DLD1 (cell line): ENCODE results near the gene RILPL1.
"Not testable (repeated sequence)": the region's sequence is repeated elsewhere in the genome, so short reads cannot be mapped to it uniquely, and the experiment has no call there.

Experiments used
- in situ Hi-C: cut with HindIII; loops from 2 replicates; pipeline ENCODE4 v1.10.0; 2017; ENCODE audit warnings: low sequenced_read_pairs

Gene RILPL1

GRCh38 chr12:123472438-123472849 is 61.1 kb downstream of the RILPL1 start:
- in situ Hi-C loops, result no loop called here

- in situ Hi-C loops, result no loop called here
These were observed 62.0 kb downstream of the RILPL1 start for GRCh38 chr12:123471374-123472068.

- in situ Hi-C loops, result no loop called here
These were observed 63.5 kb downstream of the RILPL1 start for GRCh38 chr12:123469978-123470377.

GRCh38 chr12:123468786-123469185 is 64.7 kb downstream of the RILPL1 start:
- in situ Hi-C loops, result no loop called here

- in situ Hi-C loops, result no loop called here
These were observed 68.4 kb downstream of the RILPL1 start for GRCh38 chr12:123465084-123465483.

- in situ Hi-C loops, result not testable (repeated sequence)
These were observed 70.3 kb downstream of the RILPL1 start for GRCh38 chr12:123463174-123463573.

GRCh38 chr12:123457980-123458779 is 75.3 kb downstream of the RILPL1 start, which contains the start of gene SNRNP35:
Gene SNRNP35, plus strand, starts transcription at chr12:123458139. Its CDS starts 7,402 bp downstream, at chr12:123465541.
- in situ Hi-C loops, result no loop called here

GRCh38 chr12:123453165-123453564 is 80.4 kb downstream of the RILPL1 start:
- in situ Hi-C loops, result no loop called here

GRCh38 chr12:123452276-123452550 is 81.3 kb downstream of the RILPL1 start:
- in situ Hi-C loops, result not testable (repeated sequence)

GRCh38 chr12:123450636-123451035 is 82.9 kb downstream of the RILPL1 start:
- in situ Hi-C loops, result no loop called here

- in situ Hi-C loops, result no loop called here
These were observed 83.7 kb downstream of the RILPL1 start for GRCh38 chr12:123449856-123450255.

- in situ Hi-C loops, result no loop called here
These were observed 84.2 kb downstream of the RILPL1 start for GRCh38 chr12:123449249-123449733.

GRCh38 chr12:123446333-123446713 is 87.2 kb downstream of the RILPL1 start:
- in situ Hi-C loops, result no loop called here

GRCh38 chr12:123445388-123446332 is 87.9 kb downstream of the RILPL1 start:
- in situ Hi-C loops, result no loop called here

- in situ Hi-C loops, result no loop called here
These were observed 89.2 kb downstream of the RILPL1 start for GRCh38 chr12:123444092-123445026.

GRCh38 chr12:123442774-123443173 is 90.7 kb downstream of the RILPL1 start:
- in situ Hi-C loops, result no loop called here

- in situ Hi-C loops, result no loop called here
These were observed 91.9 kb downstream of the RILPL1 start for GRCh38 chr12:123441523-123442164.

GRCh38 chr12:123436017-123436964 is 97.2 kb downstream of the RILPL1 start, which contains the start of gene RILPL2:
Gene RILPL2, minus strand, starts transcription at chr12:123436684. Its CDS starts 264 bp downstream, at chr12:123436420.
- in situ Hi-C loops, result no loop called here
